Fibroblast of skin of left biceps (primary cell): ENCODE results near the gene THEM5.
"Not testable (repeated sequence)": the region's sequence is repeated elsewhere in the genome, so short reads cannot be mapped to it uniquely, and the experiment has no call there.

Source experiments
- DNase-seq, 2 experiments: peaks; one replicate each; pipeline ENCODE4 v3.0.0-alpha.2; 2013; ENCODE audit warnings: low read depth in 2 of 2

Gene THEM5, protein sequence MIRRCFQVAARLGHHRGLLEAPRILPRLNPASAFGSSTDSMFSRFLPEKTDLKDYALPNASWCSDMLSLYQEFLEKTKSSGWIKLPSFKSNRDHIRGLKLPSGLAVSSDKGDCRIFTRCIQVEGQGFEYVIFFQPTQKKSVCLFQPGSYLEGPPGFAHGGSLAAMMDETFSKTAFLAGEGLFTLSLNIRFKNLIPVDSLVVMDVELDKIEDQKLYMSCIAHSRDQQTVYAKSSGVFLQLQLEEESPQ

DNA sequence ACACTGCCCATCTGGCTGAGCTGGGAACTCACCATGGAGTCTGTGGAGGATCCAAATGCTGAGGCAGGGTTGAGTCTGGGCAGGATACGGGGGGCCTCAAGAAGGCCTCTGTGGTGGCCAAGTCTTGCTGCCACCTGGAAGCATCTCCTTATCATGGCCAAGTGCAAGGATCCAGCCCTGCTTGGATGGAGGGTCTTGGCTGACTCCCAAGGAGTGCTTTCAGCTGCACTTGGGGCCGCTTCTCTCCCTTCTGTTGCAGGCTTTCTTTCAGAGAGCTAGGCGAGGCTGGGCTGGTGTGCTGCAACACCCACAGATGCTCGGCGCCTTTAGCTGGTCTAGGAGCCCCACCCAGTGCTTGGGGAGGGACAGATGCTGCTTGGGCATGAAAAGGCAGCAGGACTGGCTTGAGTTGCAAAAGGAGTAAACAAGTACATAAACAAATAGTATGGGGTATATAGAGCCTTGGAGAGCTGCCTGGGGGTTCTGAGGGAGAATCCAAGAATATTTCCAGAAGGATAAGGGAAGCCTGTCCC lies at the start of gene THEM5:
TSS of gene THEM5 (minus strand) at position 302 of the 533 bp plus-strand sequence. CDS start at position 155, 147 bp downstream.
- DNase-seq, result no peak

GRCh38 chr1:151902858-151903257 lies 49.3 kb upstream of the THEM5 start:
- no peak for DNase-seq

DNA sequence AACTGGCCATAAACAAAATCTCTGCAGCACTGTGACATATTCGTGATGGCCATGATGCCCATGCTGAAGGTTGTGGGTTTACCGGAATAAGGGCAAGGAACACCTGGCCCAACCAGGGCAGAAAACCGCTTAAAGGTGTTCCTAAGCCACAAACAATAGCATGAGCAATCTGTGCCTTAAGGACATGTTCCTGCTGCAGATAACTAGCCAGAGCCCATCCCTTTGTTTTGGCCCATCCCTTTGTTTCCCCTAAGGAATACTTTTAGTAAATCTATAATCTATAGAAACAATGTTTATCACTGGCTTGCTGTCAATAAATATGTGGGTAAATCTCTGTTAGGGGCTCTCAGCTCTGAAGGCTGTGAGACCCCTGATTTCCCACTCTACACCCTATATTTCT lies 47.3 kb upstream of the THEM5 start:
- not testable (repeated sequence) for DNase-seq

- no peak for DNase-seq
Measured at GRCh38 chr1:151898519-151898991, 45.0 kb upstream of the THEM5 start.

GRCh38 chr1:151897991-151898431 lies 44.5 kb upstream of the THEM5 start:
- no peak for DNase-seq

GRCh38 chr1:151893176-151893924 lies 39.8 kb upstream of the THEM5 start:
- DNase-seq, result no peak

- no peak for DNase-seq
Measured at GRCh38 chr1:151892190-151892589, 38.7 kb upstream of the THEM5 start.

DNA sequence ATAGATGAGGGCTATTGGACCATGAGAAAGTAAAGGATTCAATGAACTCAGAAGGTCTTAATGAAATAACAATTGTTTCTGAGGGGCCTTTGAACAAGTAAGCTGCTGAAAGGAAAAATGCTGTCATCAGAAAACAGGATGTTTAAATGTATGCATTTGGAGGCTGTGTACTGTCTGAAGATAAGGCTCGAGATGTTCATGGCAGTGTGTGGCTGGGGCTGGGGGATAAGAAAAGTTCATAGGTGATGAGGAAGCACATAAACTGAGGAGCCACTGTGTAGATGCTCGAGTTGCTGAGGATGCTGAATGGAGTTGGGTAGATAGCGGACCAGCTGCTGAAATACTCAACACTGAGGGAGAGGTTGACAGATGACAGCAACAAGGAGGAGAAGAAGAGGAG lies 38.0 kb upstream of the THEM5 start:
- DNase-seq, result no peak

GRCh38 chr1:151888972-151889570 lies 35.6 kb upstream of the THEM5 start:
- no peak for DNase-seq

- DNase-seq, result no peak
Measured at GRCh38 chr1:151887028-151887427, 33.5 kb upstream of the THEM5 start.

DNA sequence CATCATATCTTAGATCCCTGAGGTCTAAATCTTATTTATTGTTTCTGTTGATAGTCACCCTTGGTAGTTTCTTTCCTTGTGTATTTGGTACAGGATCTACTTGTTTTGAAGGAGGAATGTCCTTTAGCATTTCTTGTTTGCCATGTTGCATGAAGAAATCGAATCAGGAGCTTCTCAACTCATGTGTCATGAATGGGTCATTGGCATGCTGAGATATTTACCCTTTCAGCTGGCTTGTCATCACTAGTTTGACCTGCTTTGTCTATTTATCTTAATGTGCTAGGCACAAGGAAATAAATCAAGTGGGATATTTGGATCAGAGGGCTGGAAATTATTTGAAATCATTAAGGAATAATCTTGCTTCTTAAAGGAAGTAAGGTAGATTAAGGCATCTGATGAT lies 32.0 kb upstream of the THEM5 start:
- no peak for DNase-seq

DNA sequence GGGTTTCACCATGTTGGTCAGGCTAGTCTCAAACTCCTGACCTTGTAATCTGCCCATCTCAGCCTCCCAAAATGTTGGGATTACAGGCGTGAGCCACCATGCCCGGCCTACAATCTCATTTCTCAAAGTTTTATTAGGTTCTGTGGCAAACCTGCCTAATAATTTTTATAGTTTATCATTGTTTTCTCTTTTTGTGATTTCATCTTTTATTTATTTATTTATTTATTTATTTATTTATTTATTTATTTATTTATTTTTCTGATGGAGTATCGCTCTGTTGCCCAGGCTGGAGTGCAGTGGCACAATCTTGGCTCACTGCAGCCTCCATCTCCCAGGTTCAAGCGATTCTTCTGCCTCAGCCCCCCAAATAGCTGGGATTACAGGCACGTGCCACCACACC lies 31.4 kb upstream of the THEM5 start:
- DNase-seq, result not testable (repeated sequence)

DNA sequence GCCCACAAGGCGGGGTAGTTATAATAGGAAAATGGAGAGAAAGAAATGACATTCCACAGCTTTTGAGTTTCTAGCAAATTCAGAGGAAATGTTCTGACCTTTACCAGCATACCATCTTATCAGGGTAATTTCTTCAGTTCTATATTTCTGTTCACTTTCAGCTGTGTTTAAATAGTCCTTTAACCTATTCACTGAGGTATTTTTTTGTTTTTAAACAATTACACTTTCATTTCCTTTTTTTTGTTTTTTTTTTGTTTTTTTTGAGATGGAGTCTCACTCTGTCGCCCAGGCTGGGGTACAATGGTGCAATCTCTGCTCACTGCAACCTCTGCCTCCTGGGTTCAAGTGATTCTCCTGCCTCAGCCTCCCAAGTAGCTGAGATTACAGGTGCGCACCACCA lies 30.9 kb upstream of the THEM5 start:
- not testable (repeated sequence) for DNase-seq

- DNase-seq, result not testable (repeated sequence)
Measured at GRCh38 chr1:151883898-151884297, 30.4 kb upstream of the THEM5 start.

- not testable (repeated sequence) for DNase-seq
Measured at GRCh38 chr1:151882918-151883317, 29.4 kb upstream of the THEM5 start.

- no peak for DNase-seq
Measured at GRCh38 chr1:151882466-151882865, 29.0 kb upstream of the THEM5 start.

DNA sequence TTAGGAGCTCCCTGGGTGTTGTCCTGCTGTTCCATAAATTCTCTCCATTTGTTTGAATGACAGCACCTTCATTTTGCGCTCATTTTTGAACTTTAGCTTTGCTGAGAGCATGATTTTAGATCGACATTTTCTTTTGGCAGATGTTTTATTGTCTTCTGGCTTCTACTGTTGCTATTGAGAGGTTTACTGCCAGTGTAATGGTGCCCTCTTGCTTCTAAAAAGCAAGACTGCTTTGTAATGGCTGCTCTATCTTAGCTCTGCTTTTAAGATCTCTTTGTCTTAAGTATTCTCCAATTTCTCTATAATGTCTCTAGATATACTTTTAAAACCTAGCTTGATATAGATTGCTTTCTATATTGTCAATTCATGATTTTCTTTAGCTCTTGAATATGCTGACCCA lies 28.0 kb upstream of the THEM5 start:
- no peak for DNase-seq

DNA sequence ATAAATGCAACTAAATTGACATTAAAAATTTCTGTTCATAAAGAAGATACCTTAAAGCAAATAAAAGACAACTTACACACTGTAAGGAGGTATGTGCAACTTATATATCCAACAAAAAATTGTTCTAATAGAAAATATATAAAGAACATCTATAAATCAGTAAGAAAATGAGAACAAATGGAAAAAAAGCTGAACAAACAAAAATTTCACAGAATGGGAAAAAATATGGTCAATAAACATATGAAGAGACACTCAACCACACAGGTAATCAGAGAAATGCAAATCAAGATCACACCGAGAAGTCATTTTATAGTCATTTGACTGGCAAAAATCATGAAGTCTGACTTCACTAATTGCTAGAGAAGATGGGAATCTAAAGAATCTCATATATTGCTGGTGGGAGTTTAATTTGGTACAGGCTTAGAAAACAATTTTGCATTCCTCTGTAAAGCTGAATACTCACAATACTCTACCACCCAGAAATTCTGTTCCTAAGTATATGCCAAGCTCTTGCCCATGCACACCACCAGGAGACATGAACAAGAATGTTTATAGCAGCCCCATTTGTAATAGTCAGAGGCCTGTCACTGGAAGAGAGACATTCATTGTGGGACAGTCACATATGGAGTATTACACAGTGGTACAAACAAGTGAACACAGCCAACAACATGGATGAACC lies 22.0 kb upstream of the THEM5 start:
- DNase-seq, result no peak

GRCh38 chr1:151872776-151873175 lies 19.3 kb upstream of the THEM5 start:
- DNase-seq, result not testable (repeated sequence)

- no peak for DNase-seq
Measured at GRCh38 chr1:151871284-151872030, 17.9 kb upstream of the THEM5 start.

- no peak for DNase-seq
Measured at GRCh38 chr1:151868486-151868885, 15.0 kb upstream of the THEM5 start.
